Measurements from ENCODE around the gene KCNJ5. TPM values are rescaled to one million over a fixed set of nuclear protein-coding genes. Genes with fewer than 3 reads are reported as not detected.

Gene KCNJ5
- total RNA-seq, 4 donors from 2014 or later = 0.30 to 1.2 (median 0.76) TPM

DNA sequence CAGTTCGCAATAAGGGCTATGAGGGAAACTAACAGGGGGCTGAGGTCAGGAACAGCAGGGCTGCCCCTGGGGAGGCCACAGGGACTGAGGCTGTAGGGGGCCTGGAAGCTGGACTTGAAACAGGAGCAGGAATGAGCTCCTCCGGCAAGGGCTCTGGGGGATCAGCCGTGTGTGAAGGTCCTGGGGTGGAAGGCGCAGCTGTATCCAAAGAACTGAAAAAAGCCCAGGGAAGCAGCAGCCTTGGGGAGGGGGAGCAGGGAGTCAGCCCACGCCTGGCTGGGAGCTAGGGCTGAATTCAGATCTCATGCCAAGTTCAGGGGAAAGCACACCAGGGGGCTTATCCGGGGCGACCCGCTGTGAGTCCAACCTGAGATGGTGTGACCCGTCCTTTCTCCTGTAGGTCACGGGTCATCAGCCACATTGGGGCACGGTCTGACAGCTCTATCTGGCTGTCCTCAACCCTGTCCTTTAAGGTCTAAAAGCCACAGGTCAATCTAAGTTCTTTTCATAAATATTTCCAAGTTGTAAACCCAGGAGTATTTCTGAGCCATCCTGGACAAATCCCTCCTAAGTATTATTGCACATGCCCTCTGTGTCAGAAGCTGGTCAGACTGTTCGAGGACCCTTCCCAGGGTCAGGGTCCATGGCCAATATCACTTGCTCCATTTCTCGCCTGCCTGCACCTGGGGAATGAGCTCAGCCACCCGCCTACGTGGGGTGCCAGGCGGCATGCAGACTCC lies 33.5 kb downstream of the KCNJ5 start:
- Histone ChIP-seq H3K36me3 (no peaks in the 10 kb centered on the region), H3K4me3 (no peak overlapping the region), H3K4me1 (no peaks in the 10 kb centered on the region), H3K27me3 (no peaks in the 10 kb centered on the region), H3K9me3 (no peaks in the 10 kb centered on the region), H3K27ac (no peak overlapping the region)
- DNase-seq (ENCODE audit: low spot score in 2 of 2) = no peak
- TF ChIP-seq POLR2A (IDR thresholded peaks at IDR 0.05) (no peak), EP300 (IDR thresholded peaks at IDR 0.05) (no peak)
- TF ChIP-seq, protein P1, sequence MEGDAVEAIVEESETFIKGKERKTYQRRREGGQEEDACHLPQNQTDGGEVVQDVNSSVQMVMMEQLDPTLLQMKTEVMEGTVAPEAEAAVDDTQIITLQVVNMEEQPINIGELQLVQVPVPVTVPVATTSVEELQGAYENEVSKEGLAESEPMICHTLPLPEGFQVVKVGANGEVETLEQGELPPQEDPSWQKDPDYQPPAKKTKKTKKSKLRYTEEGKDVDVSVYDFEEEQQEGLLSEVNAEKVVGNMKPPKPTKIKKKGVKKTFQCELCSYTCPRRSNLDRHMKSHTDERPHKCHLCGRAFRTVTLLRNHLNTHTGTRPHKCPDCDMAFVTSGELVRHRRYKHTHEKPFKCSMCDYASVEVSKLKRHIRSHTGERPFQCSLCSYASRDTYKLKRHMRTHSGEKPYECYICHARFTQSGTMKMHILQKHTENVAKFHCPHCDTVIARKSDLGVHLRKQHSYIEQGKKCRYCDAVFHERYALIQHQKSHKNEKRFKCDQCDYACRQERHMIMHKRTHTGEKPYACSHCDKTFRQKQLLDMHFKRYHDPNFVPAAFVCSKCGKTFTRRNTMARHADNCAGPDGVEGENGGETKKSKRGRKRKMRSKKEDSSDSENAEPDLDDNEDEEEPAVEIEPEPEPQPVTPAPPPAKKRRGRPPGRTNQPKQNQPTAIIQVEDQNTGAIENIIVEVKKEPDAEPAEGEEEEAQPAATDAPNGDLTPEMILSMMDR (IDR thresholded peaks at IDR 0.05) = no peak
- 68 to 71% methylated on average over 16 of the region's 16 CpGs for WGBS, 2 donors

DNA sequence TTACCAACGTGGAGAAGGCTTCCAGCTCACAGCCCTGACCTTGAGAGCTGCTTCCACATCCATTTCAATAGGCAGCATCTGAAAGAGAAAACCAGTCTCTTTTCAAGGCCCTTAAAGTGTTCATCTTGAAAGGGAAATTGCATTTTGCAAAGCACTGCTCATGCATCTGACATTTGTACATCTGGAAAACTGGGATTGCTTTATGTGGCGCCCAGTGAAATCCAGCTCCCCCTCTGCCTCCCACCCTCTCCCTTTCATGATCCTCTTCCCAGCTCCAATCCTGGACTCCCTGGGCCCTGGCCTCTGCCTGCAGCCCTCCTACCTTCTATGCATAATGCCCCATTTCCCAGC lies 34.1 kb downstream of the KCNJ5 start:
- TF ChIP-seq POLR2A (IDR thresholded peaks at IDR 0.05) (no peak), EP300 (IDR thresholded peaks at IDR 0.05) (no peak)
- TF ChIP-seq, protein P1 (IDR thresholded peaks at IDR 0.05) = no peak
- Histone ChIP-seq H3K4me1 (no peaks in the 10 kb centered on the region), H3K36me3 (no peaks in the 10 kb centered on the region), H3K4me3 (no peak overlapping the region), H3K27ac (no peak overlapping the region), H3K9me3 (no peaks in the 10 kb centered on the region), H3K27me3 (no peaks in the 10 kb centered on the region)
- no peak for DNase-seq (ENCODE audit: low spot score in 2 of 2)
- WGBS, 2 donors = 51 to 63% methylated on average over 2 of the region's 2 CpGs

DNA sequence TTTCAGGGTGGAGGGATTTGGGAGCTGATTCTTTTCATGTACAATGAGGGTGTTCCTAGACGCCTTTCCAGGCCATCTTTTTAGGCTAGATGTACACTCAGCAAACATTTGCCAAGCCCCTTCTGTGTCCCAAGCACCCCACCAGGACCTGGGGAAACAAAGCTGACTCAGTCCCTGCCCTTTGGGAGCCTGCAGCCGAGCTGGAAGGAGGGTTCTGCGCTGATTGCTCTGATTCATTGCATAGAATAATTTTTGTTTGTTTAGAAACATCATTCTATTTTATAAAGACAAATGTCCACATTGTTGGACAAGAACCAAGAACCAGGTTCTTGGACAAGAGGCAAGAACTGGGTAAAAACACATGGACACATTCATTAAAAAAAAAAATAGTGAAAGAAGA lies 34.8 kb downstream of the KCNJ5 start:
- Histone ChIP-seq H3K36me3 (no peaks in the 10 kb centered on the region), H3K27ac (no peak overlapping the region), H3K4me3 (no peak overlapping the region), H3K4me1 (no peaks in the 10 kb centered on the region), H3K9me3 (no peaks in the 10 kb centered on the region), H3K27me3 (no peaks in the 10 kb centered on the region)
- TF ChIP-seq, protein P1 (IDR thresholded peaks at IDR 0.05) = no peak
- TF ChIP-seq EP300 (IDR thresholded peaks at IDR 0.05) = no peak
- TF ChIP-seq POLR2A (IDR thresholded peaks at IDR 0.05) = no peak
- no peak for DNase-seq (ENCODE audit: low spot score in 2 of 2)
- 54 to 62% methylated on average over 3 of the region's 3 CpGs for WGBS, 2 donors

DNA sequence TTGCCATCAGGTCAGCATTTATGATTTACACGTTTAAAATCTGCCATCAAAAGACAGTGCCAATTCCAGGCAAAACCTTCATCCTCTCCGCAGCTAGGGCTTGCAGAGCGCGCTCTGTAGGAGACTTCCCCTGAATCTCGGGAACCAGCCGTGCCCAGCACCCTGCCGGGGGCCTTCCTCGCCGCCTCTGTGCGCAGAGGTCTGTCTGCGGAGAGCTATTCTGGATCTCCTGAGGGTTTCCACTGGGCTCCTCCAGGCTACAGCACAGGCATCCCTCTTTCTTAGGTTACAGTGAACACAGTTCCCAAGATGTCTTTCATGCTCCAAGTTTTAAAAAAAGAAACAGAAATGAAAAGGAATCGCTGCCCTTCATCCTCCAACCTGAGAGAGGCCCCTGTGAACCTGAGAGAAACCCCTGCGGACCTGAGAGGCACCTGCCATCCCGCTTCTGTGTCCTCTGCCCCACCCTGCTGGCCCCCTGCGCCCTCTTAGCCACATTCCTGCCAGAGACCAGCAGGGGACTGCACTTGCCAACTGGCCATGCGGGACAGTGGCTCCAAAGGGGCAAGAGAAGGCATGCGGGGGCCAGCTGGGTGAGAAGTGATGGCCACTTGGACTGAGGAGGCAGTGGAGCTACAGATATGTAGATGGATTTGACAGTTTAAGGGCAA lies 35.4 kb downstream of the KCNJ5 start:
- Histone ChIP-seq H3K4me3 (no peak overlapping the region), H3K9me3 (no peaks in the 10 kb centered on the region), H3K27me3 (no peaks in the 10 kb centered on the region), H3K36me3 (no peaks in the 10 kb centered on the region), H3K27ac (no peak overlapping the region), H3K4me1 (no peaks in the 10 kb centered on the region)
- no peak for DNase-seq (ENCODE audit: low spot score in 2 of 2)
- 74 to 78% methylated on average over 17 of the region's 17 CpGs for WGBS, 2 donors
- TF ChIP-seq POLR2A (IDR thresholded peaks at IDR 0.05) (no peak), EP300 (IDR thresholded peaks at IDR 0.05) (no peak)
- TF ChIP-seq, protein P1 (IDR thresholded peaks at IDR 0.05) = no peak

- Histone ChIP-seq H3K9me3 (no peaks in the 10 kb centered on the region), H3K4me3 (no peak overlapping the region), H3K4me1 (no peaks in the 10 kb centered on the region), H3K27ac (no peak overlapping the region), H3K27me3 (no peaks in the 10 kb centered on the region), H3K36me3 (no peaks in the 10 kb centered on the region)
- TF ChIP-seq, protein P1 (IDR thresholded peaks at IDR 0.05) = no peak
- TF ChIP-seq POLR2A (IDR thresholded peaks at IDR 0.05) (no peak), EP300 (IDR thresholded peaks at IDR 0.05) (no peak)
- no peak for DNase-seq (ENCODE audit: low spot score in 2 of 2)
- WGBS, 2 donors = 68% methylated on average over 11 of the region's 11 CpGs
These were observed 35.9 kb downstream of the KCNJ5 start for GRCh38 chr11:128927108-128927461.

All from tibial nerve (tissue), 4 donors.